RPMI7951 (cell line): ENCODE data around the gene TOR1AIP2. TPM values are rescaled to one million over a fixed set of nuclear protein-coding genes. Genes with fewer than 3 reads are reported as not detected.
"Not testable (repeated sequence)": the region's sequence is repeated elsewhere in the genome, so short reads cannot be mapped to it uniquely, and the experiment has no call there.

Source experiments
- DNase-seq: peaks from one replicate; pipeline ENCODE4 v3.0.0-alpha.2; 2012; ENCODE audit warnings: low read depth
- total RNA-seq: library from RNA; depleted of rRNA; stranded (reverse); fragments of >200 nt; shearing (Covaris generic); gene quantifications from 2 replicates; pipeline ENCODE4 v1.2.3, GENCODE V29; 2014

TOR1AIP2 gene
- total RNA-seq, 1 experiment from 2014 or later: 69.6 TPM

GRCh38 chr1:179875596-179876299 is 1.9 kb downstream of the TOR1AIP2 start:
- no peak for DNase-seq

GRCh38 chr1:179873438-179873851 is 4.2 kb downstream of the TOR1AIP2 start:
- DNase-seq: no peak

GRCh38 chr1:179872558-179872957 is 5.0 kb downstream of the TOR1AIP2 start:
- no peak for DNase-seq

- DNase-seq: no peak
These were observed 5.7 kb downstream of the TOR1AIP2 start for GRCh38 chr1:179871940-179872339.

- DNase-seq: no peak
These were observed 6.7 kb downstream of the TOR1AIP2 start for GRCh38 chr1:179870870-179871269.

GRCh38 chr1:179867493-179868330 is 9.9 kb downstream of the TOR1AIP2 start:
- peak; percentile 21 for DNase-seq

- DNase-seq: no peak
These were observed 11.0 kb downstream of the TOR1AIP2 start for GRCh38 chr1:179866616-179867015.

GRCh38 chr1:179865377-179865776 is 12.2 kb downstream of the TOR1AIP2 start:
- DNase-seq: no peak

GRCh38 chr1:179860652-179861051 is 17.0 kb downstream of the TOR1AIP2 start:
- DNase-seq: no peak

GRCh38 chr1:179857009-179857408 is 20.6 kb downstream of the TOR1AIP2 start:
- no peak for DNase-seq

GRCh38 chr1:179856296-179856695 is 21.3 kb downstream of the TOR1AIP2 start:
- DNase-seq: no peak

GRCh38 chr1:179855831-179856230 is 21.8 kb downstream of the TOR1AIP2 start:
- not testable (repeated sequence) for DNase-seq

GRCh38 chr1:179853102-179853501 is 24.5 kb downstream of the TOR1AIP2 start:
- DNase-seq: no peak

- no peak for DNase-seq
These were observed 29.4 kb downstream of the TOR1AIP2 start for GRCh38 chr1:179848233-179848632.

GRCh38 chr1:179840107-179840506 is 37.5 kb downstream of the TOR1AIP2 start:
- DNase-seq: no peak

GRCh38 chr1:179836686-179837445 is 40.7 kb downstream of the TOR1AIP2 start:
- not testable (repeated sequence) for DNase-seq

- peak; percentile 8 for DNase-seq
These were observed 45.5 kb downstream of the TOR1AIP2 start for GRCh38 chr1:179831852-179832699.

- no peak for DNase-seq
These were observed 46.4 kb downstream of the TOR1AIP2 start for GRCh38 chr1:179831225-179831624.

GRCh38 chr1:179828554-179829110 is 49.0 kb downstream of the TOR1AIP2 start:
- DNase-seq: no peak

- DNase-seq: no peak
These were observed 50.9 kb downstream of the TOR1AIP2 start for GRCh38 chr1:179826626-179827280.
